WI38 (cell line): Measurements from ENCODE around the gene KIAA2012.

ENCODE experiments used
- H3K4me3 ChIP-seq: 2 replicates; pipeline ENCODE4 v1.5.1; 2011; ENCODE audit warnings: low read depth, mild to moderate bottlenecking, control low read depth, low read length
- CTCF ChIP-seq: IDR thresholded peaks from 2 replicates; pipeline ENCODE4 v1.5.1; 2012; ENCODE audit warnings: low read depth, mild to moderate bottlenecking, control low read depth, low read length

The KIAA2012 gene

GRCh38 chr2:202066875-202067274, 6.2 kb upstream of the KIAA2012 start:
- TF ChIP-seq CTCF = no peak
- H3K4me3 ChIP-seq = no peak overlapping the region

- H3K4me3 ChIP-seq = no peak overlapping the region
- no peak for TF ChIP-seq CTCF
Measured at GRCh38 chr2:202067589-202067988, 5.5 kb upstream of the KIAA2012 start.

- no peak overlapping the region for H3K4me3 ChIP-seq
- no peak for TF ChIP-seq CTCF
Measured at GRCh38 chr2:202069170-202070067, 3.6 kb upstream of the KIAA2012 start.

- TF ChIP-seq CTCF = no peak
- no peak overlapping the region for H3K4me3 ChIP-seq
Measured at GRCh38 chr2:202071107-202071506, 1.9 kb upstream of the KIAA2012 start.

GRCh38 chr2:202072226-202072625, 829 bp upstream of the KIAA2012 start:
- peak; percentile 33; the same call in 1 of the 2 replicates for TF ChIP-seq CTCF

GRCh38 chr2:202074324-202074723, 1.3 kb downstream of the KIAA2012 start:
- no peak for TF ChIP-seq CTCF
- H3K4me3 ChIP-seq = no peak overlapping the region

More at GRCh38 chr2:202072226-202072625, 829 bp upstream of the KIAA2012 start:
- no peak overlapping the region for H3K4me3 ChIP-seq

- TF ChIP-seq CTCF = no peak
- no peak overlapping the region for H3K4me3 ChIP-seq
Measured at GRCh38 chr2:202079310-202079709, 6.3 kb downstream of the KIAA2012 start.
